ENCODE results near the gene GPC5. TPM values are rescaled to one million over a fixed set of nuclear protein-coding genes. Genes with fewer than 3 reads are reported as not detected.

The GPC5 gene
- total and polyA plus RNA-seq, 9 of the 15 experiments (the other 6 are each of a cell fraction or from before 2014, with no cell fraction given): 0.18 to 0.27 TPM; not detected in 7

DNA sequence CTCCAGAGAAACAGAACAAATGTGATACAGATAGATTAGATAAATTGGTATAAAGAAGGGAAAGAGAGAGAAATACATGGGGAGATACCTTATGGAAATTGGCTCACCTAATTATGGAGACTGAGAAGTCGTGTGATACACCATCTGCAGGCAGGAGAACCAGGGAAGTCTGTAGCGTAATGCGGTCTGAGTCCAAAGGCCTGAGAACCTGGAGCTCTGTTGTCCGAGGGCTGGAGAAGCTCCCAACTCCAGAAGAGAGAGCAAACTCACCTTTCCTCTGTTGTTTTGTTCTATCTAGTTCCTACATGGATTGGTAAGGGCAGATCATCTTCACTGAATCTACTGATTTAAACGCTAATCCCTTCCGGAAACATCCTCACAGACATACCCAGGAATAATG lies 1179.9 kb downstream of the GPC5 start:
- no peaks in the 10 kb centered on the region for H4K20me1 ChIP-seq (replicated peaks; ENCODE audit: control insufficient read depth, insufficient read depth, low read length)
- TF ChIP-seq IRF2 (CRISPR knock-in tag; IDR thresholded peaks at IDR 0.05): 0 out of 2 replicates have a peak, but pooled peaks have one; percentile 39
- TF ChIP-seq, protein P1, sequence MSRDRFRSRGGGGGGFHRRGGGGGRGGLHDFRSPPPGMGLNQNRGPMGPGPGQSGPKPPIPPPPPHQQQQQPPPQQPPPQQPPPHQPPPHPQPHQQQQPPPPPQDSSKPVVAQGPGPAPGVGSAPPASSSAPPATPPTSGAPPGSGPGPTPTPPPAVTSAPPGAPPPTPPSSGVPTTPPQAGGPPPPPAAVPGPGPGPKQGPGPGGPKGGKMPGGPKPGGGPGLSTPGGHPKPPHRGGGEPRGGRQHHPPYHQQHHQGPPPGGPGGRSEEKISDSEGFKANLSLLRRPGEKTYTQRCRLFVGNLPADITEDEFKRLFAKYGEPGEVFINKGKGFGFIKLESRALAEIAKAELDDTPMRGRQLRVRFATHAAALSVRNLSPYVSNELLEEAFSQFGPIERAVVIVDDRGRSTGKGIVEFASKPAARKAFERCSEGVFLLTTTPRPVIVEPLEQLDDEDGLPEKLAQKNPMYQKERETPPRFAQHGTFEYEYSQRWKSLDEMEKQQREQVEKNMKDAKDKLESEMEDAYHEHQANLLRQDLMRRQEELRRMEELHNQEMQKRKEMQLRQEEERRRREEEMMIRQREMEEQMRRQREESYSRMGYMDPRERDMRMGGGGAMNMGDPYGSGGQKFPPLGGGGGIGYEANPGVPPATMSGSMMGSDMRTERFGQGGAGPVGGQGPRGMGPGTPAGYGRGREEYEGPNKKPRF (IDR thresholded peaks at IDR 0.05; ENCODE audit: low read depth, low read length): no peak
- no peak for TF ChIP-seq ETV5 (CRISPR knock-in tag; IDR thresholded peaks at IDR 0.05; ENCODE audit: low read depth)
- no peak for TF ChIP-seq HOMEZ (CRISPR knock-in tag; IDR thresholded peaks at IDR 0.05)
- TF ChIP-seq CSDE1 (IDR thresholded peaks at IDR 0.05): no peak
- no peak for TF ChIP-seq PHB (CRISPR knock-in tag; IDR thresholded peaks at IDR 0.05)
- no peak for TF ChIP-seq PREB (CRISPR knock-in tag; IDR thresholded peaks at IDR 0.05)
- peak; percentile 9; the same call in 1 of the 2 replicates for TF ChIP-seq ZNF507 (tag; conservative IDR thresholded peaks at IDR 0.05)
- no peak for TF ChIP-seq SMAD1 (IDR thresholded peaks at IDR 0.05; ENCODE audit: low read depth, low read length, partially characterized antibody)
- TF ChIP-seq XRCC5 (IDR thresholded peaks at IDR 0.05; ENCODE audit: low read depth, low read length): no peak
- peak in 1 of 2 experiments; percentile 64; a peak in 1 of 3 replicates for TF ChIP-seq CBX3 (IDR thresholded peaks at IDR 0.05; ENCODE audit: borderline replicate concordance in 1 of 2, low read length in 2 of 2)
- TF ChIP-seq, protein P2, sequence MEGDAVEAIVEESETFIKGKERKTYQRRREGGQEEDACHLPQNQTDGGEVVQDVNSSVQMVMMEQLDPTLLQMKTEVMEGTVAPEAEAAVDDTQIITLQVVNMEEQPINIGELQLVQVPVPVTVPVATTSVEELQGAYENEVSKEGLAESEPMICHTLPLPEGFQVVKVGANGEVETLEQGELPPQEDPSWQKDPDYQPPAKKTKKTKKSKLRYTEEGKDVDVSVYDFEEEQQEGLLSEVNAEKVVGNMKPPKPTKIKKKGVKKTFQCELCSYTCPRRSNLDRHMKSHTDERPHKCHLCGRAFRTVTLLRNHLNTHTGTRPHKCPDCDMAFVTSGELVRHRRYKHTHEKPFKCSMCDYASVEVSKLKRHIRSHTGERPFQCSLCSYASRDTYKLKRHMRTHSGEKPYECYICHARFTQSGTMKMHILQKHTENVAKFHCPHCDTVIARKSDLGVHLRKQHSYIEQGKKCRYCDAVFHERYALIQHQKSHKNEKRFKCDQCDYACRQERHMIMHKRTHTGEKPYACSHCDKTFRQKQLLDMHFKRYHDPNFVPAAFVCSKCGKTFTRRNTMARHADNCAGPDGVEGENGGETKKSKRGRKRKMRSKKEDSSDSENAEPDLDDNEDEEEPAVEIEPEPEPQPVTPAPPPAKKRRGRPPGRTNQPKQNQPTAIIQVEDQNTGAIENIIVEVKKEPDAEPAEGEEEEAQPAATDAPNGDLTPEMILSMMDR (IDR thresholded peaks at IDR 0.05 in 2 of 3, conservative IDR thresholded peaks at IDR 0.05 in 1 of 3; ENCODE audit: insufficient read depth in 2 of 3, low read depth in 1 of 3, low read length in 3 of 3): no peak
- TF ChIP-seq TRIM24 (IDR thresholded peaks at IDR 0.05): no peak
- TF ChIP-seq LEF1 (IDR thresholded peaks at IDR 0.05): no peak
- TF ChIP-seq GTF2E2 (tag; IDR thresholded peaks at IDR 0.05): no peak
- no peak for TF ChIP-seq SMAD2 (IDR thresholded peaks at IDR 0.05; ENCODE audit: low read depth, low read length)
- TF ChIP-seq SREBF2 (CRISPR knock-in tag; IDR thresholded peaks at IDR 0.05): no peak
- peak; percentile 62 for TF ChIP-seq SETDB1 (IDR thresholded peaks at IDR 0.05; ENCODE audit: low read length)
- TF ChIP-seq MAFK (IDR thresholded peaks at IDR 0.05; ENCODE audit: low read length): no peak

More for the DNA sequence above, 1179.9 kb downstream of the GPC5 start:
- Histone ChIP-seq H3K79me2 (ENCODE audit: control insufficient read depth, insufficient read depth, low read length) (no peaks in the 10 kb centered on the region), H3K27ac (ENCODE audit: extremely low read depth, low read depth, low read length) (no peak overlapping the region), H3K4me2 (ENCODE audit: insufficient read depth, low read length) (no peak overlapping the region), H3K9me3 (replicated peaks; ENCODE audit: control insufficient read depth, insufficient read depth, low read depth, low read length) (no peaks in the 10 kb centered on the region), H3K9me1 (ENCODE audit: control insufficient read depth, insufficient read depth, low read length) (no peaks in the 10 kb centered on the region), H3K4me3 (no peak overlapping the region), H2AFZ (ENCODE audit: low read depth, low read length) (no peak overlapping the region), H3K27me3 (ENCODE audit: control insufficient read depth in 2 of 2, insufficient read depth in 2 of 2, low read length in 2 of 2) (no peaks in the 10 kb centered on the region), H3K9ac (ENCODE audit: insufficient read depth in 1 of 2, low read depth in 2 of 2, low read length in 2 of 2) (no peak overlapping the region), H3K4me1 (replicated peaks in 1 of 2; ENCODE audit: control insufficient read depth in 2 of 2, insufficient read depth in 2 of 2, low read length in 2 of 2) (no peaks in the 10 kb centered on the region), H3K36me3 (ENCODE audit: control insufficient read depth, insufficient read depth, low read length) (no peaks in the 10 kb centered on the region)
- DNase-seq (ENCODE audit: extremely low read depth in 1 of 4, low spot score in 3 of 4) (no peak), FAIRE-seq (no peak), ATAC-seq (no peak)
- no TSS peak for BruUV-seq (replicated peaks)
- ChIA-PET POLR2A (interaction anchor here (0.6 kb wide), 1 partner anchor 41 kb away, joined by 3 read pairs; no protein-coding TSS in a partner anchor), CTCF (ENCODE audit: low intra/inter-chr PET ratio) (no interaction called here)
- intact Hi-C loops (cut with micrococcal nuclease) (no loop called here), in situ Hi-C loops (cut with MboI) (no loop called here)
- 2% methylated on average over 6 of the region's 6 CpGs for WGBS (ENCODE audit: insufficient coverage, low coverage, missing lambda C conversion rate)
